ENCODE data around the gene NDUFB2.

The NDUFB2 gene

DNA sequence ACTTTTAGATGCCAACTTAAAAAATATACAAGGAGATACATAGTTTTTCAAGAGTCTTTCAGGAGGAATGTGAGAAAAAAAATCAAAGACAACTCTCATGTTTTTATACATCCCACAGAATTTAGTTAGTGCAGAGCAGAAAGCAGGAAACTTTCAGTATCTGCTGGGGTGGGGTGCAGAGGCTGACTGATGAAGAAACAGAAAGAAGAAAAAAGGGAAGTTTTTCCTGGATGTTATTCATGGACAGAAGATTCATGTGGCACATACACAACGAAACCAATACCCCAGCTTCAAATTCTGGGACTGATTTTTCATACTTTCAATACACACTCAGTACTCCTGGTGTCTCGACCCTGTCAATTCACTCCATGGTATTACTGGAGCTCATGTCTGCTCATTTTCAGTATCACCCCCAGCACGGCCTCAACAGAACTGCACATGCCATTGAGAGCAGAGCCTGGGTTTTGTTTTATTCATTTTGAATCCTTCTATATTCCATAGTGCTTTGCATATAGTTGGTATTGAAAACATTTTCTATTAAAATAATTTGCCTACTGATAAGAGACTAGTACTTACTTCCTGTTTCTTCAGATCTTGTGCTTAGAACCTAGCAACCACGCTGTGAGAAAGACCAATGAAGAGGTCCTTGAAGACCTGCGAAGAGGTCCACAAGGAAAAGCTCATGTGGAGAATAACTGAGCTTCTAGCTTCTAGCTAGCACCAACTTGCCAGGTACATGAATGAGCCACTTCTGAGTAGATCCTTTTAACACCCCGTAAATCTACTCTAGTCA, 49.0 kb downstream of the NDUFB2 start:
- H3K23ac ChIP-seq (ENCODE audit: low read depth, low read length, poor library complexity), result no peak overlapping the region
- H4K91ac ChIP-seq (ENCODE audit: low read depth, low read length, poor library complexity), result no peak overlapping the region
- H3K9ac ChIP-seq (ENCODE audit: low read depth, low read length, poor library complexity), result no peak overlapping the region
- no peak overlapping the region for H3K18ac ChIP-seq (ENCODE audit: low read length)
- no CpG with 5 or more reads among the region's 6 CpGs for WGBS, 2 donors (ENCODE audit: extremely low coverage in 2 of 2, insufficient read length in 2 of 2, insufficient replicate concordance in 1 of 2)
- H2AFZ ChIP-seq (ENCODE audit: low read length), result no peak overlapping the region
- H2BK15ac ChIP-seq (ENCODE audit: low read length), result no peak overlapping the region
- peaks cover 0 to 46% of the 10 kb centered on the region in 2 donors for H3K36me3 ChIP-seq (replicated peaks in 1 of 2; ENCODE audit: control insufficient read depth in 2 of 2, insufficient read depth in 2 of 2, low read length in 2 of 2)
- H3K79me1 ChIP-seq (ENCODE audit: low read depth, low read length), result no peaks in the 10 kb centered on the region
- H3K27me3 ChIP-seq (ENCODE audit: control insufficient read depth in 3 of 3, insufficient read depth in 3 of 3, low read depth in 1 of 3, low read length in 3 of 3), result no peaks in the 10 kb centered on the region
- H3K9me3 ChIP-seq (replicated peaks in 1 of 2; ENCODE audit: control insufficient read depth in 2 of 2, insufficient read depth in 1 of 2, low read depth in 1 of 2, low read length in 2 of 2), result no peaks in the 10 kb centered on the region
- H3K4me1 ChIP-seq (ENCODE audit: control insufficient read depth in 2 of 2, insufficient read depth in 1 of 2, low read depth in 1 of 2, low read length in 2 of 2), result no peaks in the 10 kb centered on the region
- no peak overlapping the region for H3K27ac ChIP-seq (replicated peaks; ENCODE audit: low read length)
- H3K4me2 ChIP-seq (ENCODE audit: insufficient read depth, low read length, poor library complexity, severe bottlenecking), result no peak overlapping the region
- no peak overlapping the region for H3K14ac ChIP-seq (ENCODE audit: low read length)
- DNase-seq (ENCODE audit: low spot score), result no peak
- H2BK120ac ChIP-seq (ENCODE audit: low read depth, low read length), result no peak overlapping the region
- H2AK5ac ChIP-seq (ENCODE audit: low read depth, low read length), result no peak overlapping the region
- H2BK12ac ChIP-seq (ENCODE audit: low read length), result no peak overlapping the region
- H2BK5ac ChIP-seq (ENCODE audit: low read length), result no peak overlapping the region
- no peak overlapping the region for H3K4me3 ChIP-seq (ENCODE audit: low read length in 2 of 2)
- H3K4ac ChIP-seq (ENCODE audit: low read length), result no peak overlapping the region
- no peak overlapping the region for H4K8ac ChIP-seq (ENCODE audit: low read depth, low read length)

DNA sequence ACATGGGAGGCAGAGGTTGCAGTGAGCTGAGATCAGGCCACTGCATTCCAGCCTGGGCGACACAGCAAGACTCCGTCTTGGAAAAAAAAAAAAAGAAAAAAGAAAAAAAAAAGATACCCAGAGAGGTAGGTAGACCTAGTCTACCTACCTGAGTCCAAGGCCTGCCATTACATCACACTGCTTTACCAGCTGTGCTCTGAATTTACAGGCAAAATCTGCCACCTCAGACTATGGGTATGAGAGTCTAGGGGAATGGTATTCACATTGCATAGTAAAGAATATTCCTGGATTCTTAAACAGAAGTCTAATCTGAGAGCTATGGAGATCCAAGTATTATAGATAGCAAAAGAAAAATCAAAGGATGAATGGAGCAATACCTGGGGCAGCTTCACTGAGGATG, 50.2 kb downstream of the NDUFB2 start:
- H3K79me1 ChIP-seq (ENCODE audit: low read depth, low read length), result no peaks in the 10 kb centered on the region
- WGBS, 2 donors (ENCODE audit: extremely low coverage in 2 of 2, insufficient read length in 2 of 2, insufficient replicate concordance in 1 of 2), result no CpG with 5 or more reads among the region's 2 CpGs
- H3K36me3 ChIP-seq (replicated peaks in 1 of 2; ENCODE audit: control insufficient read depth in 2 of 2, insufficient read depth in 2 of 2, low read length in 2 of 2), result peaks cover 0 to 54% of the 10 kb centered on the region in 2 donors
- H2AK5ac ChIP-seq (ENCODE audit: low read depth, low read length), result no peak overlapping the region
- H3K9me3 ChIP-seq (replicated peaks in 1 of 2; ENCODE audit: control insufficient read depth in 2 of 2, insufficient read depth in 1 of 2, low read depth in 1 of 2, low read length in 2 of 2), result no peaks in the 10 kb centered on the region
- no peak overlapping the region for H3K4me2 ChIP-seq (ENCODE audit: insufficient read depth, low read length, poor library complexity, severe bottlenecking)
- H3K4me1 ChIP-seq (ENCODE audit: control insufficient read depth in 2 of 2, insufficient read depth in 1 of 2, low read depth in 1 of 2, low read length in 2 of 2), result no peaks in the 10 kb centered on the region
- no peak overlapping the region for H4K91ac ChIP-seq (ENCODE audit: low read depth, low read length, poor library complexity)
- no peak overlapping the region for H2BK120ac ChIP-seq (ENCODE audit: low read depth, low read length)
- no peak overlapping the region for H3K23ac ChIP-seq (ENCODE audit: low read depth, low read length, poor library complexity)
- H3K18ac ChIP-seq (ENCODE audit: low read length), result no peak overlapping the region
- DNase-seq (ENCODE audit: low spot score), result no peak
- no peak overlapping the region for H2BK5ac ChIP-seq (ENCODE audit: low read length)
- no peak overlapping the region for H2BK15ac ChIP-seq (ENCODE audit: low read length)
- no peak overlapping the region for H3K14ac ChIP-seq (ENCODE audit: low read length)
- H3K4ac ChIP-seq (ENCODE audit: low read length), result no peak overlapping the region
- H3K27ac ChIP-seq (replicated peaks; ENCODE audit: low read length), result no peak overlapping the region
- no peak overlapping the region for H3K4me3 ChIP-seq (ENCODE audit: low read length in 2 of 2)
- H3K27me3 ChIP-seq (ENCODE audit: control insufficient read depth in 3 of 3, insufficient read depth in 3 of 3, low read depth in 1 of 3, low read length in 3 of 3), result no peaks in the 10 kb centered on the region
- H4K8ac ChIP-seq (ENCODE audit: low read depth, low read length), result no peak overlapping the region
- H2AFZ ChIP-seq (ENCODE audit: low read length), result no peak overlapping the region
- H2BK12ac ChIP-seq (ENCODE audit: low read length), result no peak overlapping the region
- H3K9ac ChIP-seq (ENCODE audit: low read depth, low read length, poor library complexity), result no peak overlapping the region

DNA sequence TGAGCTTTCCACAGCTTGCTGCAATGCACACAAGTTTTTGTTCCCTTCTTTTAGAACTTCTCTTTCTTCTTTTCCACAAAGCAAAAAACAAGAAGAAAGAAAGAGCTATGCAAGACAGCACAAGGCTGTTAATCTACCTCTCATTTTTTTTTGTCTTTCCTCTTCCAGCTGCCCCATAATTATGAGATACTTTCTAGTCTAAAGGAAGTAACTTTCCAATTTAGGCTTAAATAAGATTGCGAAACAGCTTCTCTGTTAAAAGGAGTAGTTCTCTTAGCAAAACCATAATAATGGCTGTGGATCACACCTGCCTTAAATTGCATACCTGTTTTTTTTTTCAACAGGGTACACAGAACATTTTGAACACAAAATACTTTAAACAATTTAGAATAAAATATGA, 56.0 kb downstream of the NDUFB2 start:
- no peak for DNase-seq (ENCODE audit: low spot score)

DNA sequence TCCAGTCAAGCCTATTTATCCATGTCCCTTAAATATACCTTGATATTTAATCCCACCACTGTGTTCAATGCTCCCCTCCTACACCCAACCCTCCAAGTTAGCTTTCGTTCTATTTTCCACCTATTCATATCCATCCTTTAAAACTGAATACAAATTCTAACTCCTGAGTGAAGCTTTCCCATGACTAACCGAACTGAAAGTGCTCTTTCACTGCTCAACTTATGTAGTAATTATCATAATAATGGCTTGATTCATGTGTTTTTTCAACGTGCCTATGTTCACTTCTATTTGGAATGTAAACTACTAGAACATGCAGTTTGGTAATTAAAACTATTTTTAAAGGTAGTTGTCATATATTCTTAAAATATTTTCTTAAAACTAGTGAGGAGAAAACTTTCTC, 58.0 kb downstream of the NDUFB2 start:
- no peak for DNase-seq (ENCODE audit: low spot score)
- H4K8ac ChIP-seq (ENCODE audit: low read depth, low read length), result no peak overlapping the region
- H3K4me1 ChIP-seq (ENCODE audit: control insufficient read depth in 2 of 2, insufficient read depth in 1 of 2, low read depth in 1 of 2, low read length in 2 of 2), result peaks cover 2 to 6% of the 10 kb centered on the region in 2 donors
- H2AK5ac ChIP-seq (ENCODE audit: low read depth, low read length), result no peak overlapping the region
- H2BK5ac ChIP-seq (ENCODE audit: low read length), result no peak overlapping the region
- H4K91ac ChIP-seq (ENCODE audit: low read depth, low read length, poor library complexity), result no peak overlapping the region
- no peak overlapping the region for H3K4ac ChIP-seq (ENCODE audit: low read length)
- H2AFZ ChIP-seq (ENCODE audit: low read length), result no peak overlapping the region
- no peak overlapping the region for H2BK120ac ChIP-seq (ENCODE audit: low read depth, low read length)
- no peaks in the 10 kb centered on the region for H3K79me1 ChIP-seq (ENCODE audit: low read depth, low read length)
- H3K14ac ChIP-seq (ENCODE audit: low read length), result no peak overlapping the region
- H2BK15ac ChIP-seq (ENCODE audit: low read length), result no peak overlapping the region
- no peak overlapping the region for H3K4me3 ChIP-seq (ENCODE audit: low read length in 2 of 2)
- H3K4me2 ChIP-seq (ENCODE audit: insufficient read depth, low read length, poor library complexity, severe bottlenecking), result no peak overlapping the region
- H3K27ac ChIP-seq (replicated peaks; ENCODE audit: low read length), result no peak overlapping the region
- no peaks in the 10 kb centered on the region for H3K9me3 ChIP-seq (replicated peaks in 1 of 2; ENCODE audit: control insufficient read depth in 2 of 2, insufficient read depth in 1 of 2, low read depth in 1 of 2, low read length in 2 of 2)
- no peak overlapping the region for H3K23ac ChIP-seq (ENCODE audit: low read depth, low read length, poor library complexity)
- no peak overlapping the region for H3K9ac ChIP-seq (ENCODE audit: low read depth, low read length, poor library complexity)
- H3K27me3 ChIP-seq (ENCODE audit: control insufficient read depth in 3 of 3, insufficient read depth in 3 of 3, low read depth in 1 of 3, low read length in 3 of 3), result no peaks in the 10 kb centered on the region
- H3K18ac ChIP-seq (ENCODE audit: low read length), result no peak overlapping the region
- H3K36me3 ChIP-seq (replicated peaks in 1 of 2; ENCODE audit: control insufficient read depth in 2 of 2, insufficient read depth in 2 of 2, low read length in 2 of 2), result peaks cover 0 to 41% of the 10 kb centered on the region in 2 donors
- 100% methylated on average over 1 of the region's 3 CpGs; no CpG with 5 or more reads in 1 of the 2 donors for WGBS, 2 donors (ENCODE audit: extremely low coverage in 2 of 2, insufficient read length in 2 of 2, insufficient replicate concordance in 1 of 2)
- no peak overlapping the region for H2BK12ac ChIP-seq (ENCODE audit: low read length)

More for the DNA sequence above, 56.0 kb downstream of the NDUFB2 start:
- peaks cover 2 to 6% of the 10 kb centered on the region in 2 donors for H3K4me1 ChIP-seq (ENCODE audit: control insufficient read depth in 2 of 2, insufficient read depth in 1 of 2, low read depth in 1 of 2, low read length in 2 of 2)
- H2AFZ ChIP-seq (ENCODE audit: low read length), result no peak overlapping the region
- no peak overlapping the region for H2BK5ac ChIP-seq (ENCODE audit: low read length)
- no peak overlapping the region for H3K18ac ChIP-seq (ENCODE audit: low read length)
- no peak overlapping the region for H2BK15ac ChIP-seq (ENCODE audit: low read length)
- H2BK120ac ChIP-seq (ENCODE audit: low read depth, low read length), result no peak overlapping the region
- H2BK12ac ChIP-seq (ENCODE audit: low read length), result no peak overlapping the region
- WGBS, 2 donors (ENCODE audit: extremely low coverage in 2 of 2, insufficient read length in 2 of 2, insufficient replicate concordance in 1 of 2), result no CpG with 5 or more reads among the region's 1 CpG
- peaks cover 0 to 57% of the 10 kb centered on the region in 2 donors for H3K36me3 ChIP-seq (replicated peaks in 1 of 2; ENCODE audit: control insufficient read depth in 2 of 2, insufficient read depth in 2 of 2, low read length in 2 of 2)
- no peak overlapping the region for H3K4ac ChIP-seq (ENCODE audit: low read length)
- H3K27ac ChIP-seq (replicated peaks; ENCODE audit: low read length), result no peak overlapping the region
- H3K9ac ChIP-seq (ENCODE audit: low read depth, low read length, poor library complexity), result no peak overlapping the region
- H2AK5ac ChIP-seq (ENCODE audit: low read depth, low read length), result no peak overlapping the region
- no peak overlapping the region for H4K8ac ChIP-seq (ENCODE audit: low read depth, low read length)
- no peak overlapping the region for H3K4me2 ChIP-seq (ENCODE audit: insufficient read depth, low read length, poor library complexity, severe bottlenecking)
- no peaks in the 10 kb centered on the region for H3K79me1 ChIP-seq (ENCODE audit: low read depth, low read length)
- no peak overlapping the region for H4K91ac ChIP-seq (ENCODE audit: low read depth, low read length, poor library complexity)
- H3K23ac ChIP-seq (ENCODE audit: low read depth, low read length, poor library complexity), result no peak overlapping the region
- no peak overlapping the region for H3K4me3 ChIP-seq (ENCODE audit: low read length in 2 of 2)
- H3K27me3 ChIP-seq (ENCODE audit: control insufficient read depth in 3 of 3, insufficient read depth in 3 of 3, low read depth in 1 of 3, low read length in 3 of 3), result no peaks in the 10 kb centered on the region
- no peaks in the 10 kb centered on the region for H3K9me3 ChIP-seq (replicated peaks in 1 of 2; ENCODE audit: control insufficient read depth in 2 of 2, insufficient read depth in 1 of 2, low read depth in 1 of 2, low read length in 2 of 2)
- H3K14ac ChIP-seq (ENCODE audit: low read length), result no peak overlapping the region
